Keratinocyte (primary cell): Measurements from ENCODE around the gene ZBTB26.

ENCODE experiments used
- EZH2 ChIP-seq: IDR thresholded peaks from one replicate; pipeline ENCODE4 v1.6.1; 2012; ENCODE audit warnings: inconsistent platforms, mild to moderate bottlenecking, low read length, moderate library complexity
- TF ChIP-seq, protein P1 (sequence below), 3 experiments: IDR thresholded peaks in 1 of 3; conservative IDR thresholded peaks in 1 of 3; optimal IDR thresholded peaks in 1 of 3; 2 replicates in 2 of 3; 3 replicates in 1 of 3; pipeline versions ENCODE3 to v1.5.1; 2011; ENCODE audit warnings: low read length in 3 of 3, mild to moderate bottlenecking in 3 of 3, moderate library complexity in 2 of 3, control low read depth in 1 of 3, inconsistent platforms in 1 of 3; ENCODE audit not compliant: insufficient read depth in 2 of 3; ENCODE audit errors: extremely low read depth in 1 of 3

DNA sequence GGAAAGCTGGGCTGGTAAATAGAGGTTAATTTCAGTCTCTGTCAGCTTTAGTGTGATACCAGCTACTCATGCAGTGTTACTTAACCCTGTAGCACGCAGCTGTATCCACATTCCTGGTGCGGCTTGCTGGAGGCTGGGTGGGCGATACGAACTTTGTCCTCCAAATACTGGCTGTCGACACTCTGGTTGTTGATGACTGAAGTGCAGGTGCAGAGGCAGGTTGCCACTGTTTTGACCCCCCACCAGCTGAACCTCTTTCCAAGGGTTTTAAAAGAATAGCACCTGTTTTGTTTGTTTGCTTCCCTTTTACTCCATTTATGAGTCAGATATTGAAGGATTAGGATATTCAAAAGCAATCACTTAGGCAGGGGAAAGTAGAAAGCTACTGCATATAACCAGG, 5.2 kb upstream of the ZBTB26 start:
- TF ChIP-seq, protein P1, sequence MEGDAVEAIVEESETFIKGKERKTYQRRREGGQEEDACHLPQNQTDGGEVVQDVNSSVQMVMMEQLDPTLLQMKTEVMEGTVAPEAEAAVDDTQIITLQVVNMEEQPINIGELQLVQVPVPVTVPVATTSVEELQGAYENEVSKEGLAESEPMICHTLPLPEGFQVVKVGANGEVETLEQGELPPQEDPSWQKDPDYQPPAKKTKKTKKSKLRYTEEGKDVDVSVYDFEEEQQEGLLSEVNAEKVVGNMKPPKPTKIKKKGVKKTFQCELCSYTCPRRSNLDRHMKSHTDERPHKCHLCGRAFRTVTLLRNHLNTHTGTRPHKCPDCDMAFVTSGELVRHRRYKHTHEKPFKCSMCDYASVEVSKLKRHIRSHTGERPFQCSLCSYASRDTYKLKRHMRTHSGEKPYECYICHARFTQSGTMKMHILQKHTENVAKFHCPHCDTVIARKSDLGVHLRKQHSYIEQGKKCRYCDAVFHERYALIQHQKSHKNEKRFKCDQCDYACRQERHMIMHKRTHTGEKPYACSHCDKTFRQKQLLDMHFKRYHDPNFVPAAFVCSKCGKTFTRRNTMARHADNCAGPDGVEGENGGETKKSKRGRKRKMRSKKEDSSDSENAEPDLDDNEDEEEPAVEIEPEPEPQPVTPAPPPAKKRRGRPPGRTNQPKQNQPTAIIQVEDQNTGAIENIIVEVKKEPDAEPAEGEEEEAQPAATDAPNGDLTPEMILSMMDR (optimal IDR thresholded peaks at IDR 0.05 in 1 of 3, IDR thresholded peaks at IDR 0.05 in 1 of 3, conservative IDR thresholded peaks at IDR 0.05 in 1 of 3; ENCODE audit: extremely low read depth in 1 of 3, insufficient read depth in 2 of 3, low read length in 3 of 3): no peak
- TF ChIP-seq EZH2: no peak
